GM19324 (cell line): Measurements from ENCODE around the gene GREM2.

Source experiments
- ATAC-seq: cut with Tn5 transposase; IDR thresholded peaks from one replicate; pipeline ENCODE4 v1.9.1; 2021; ENCODE audit warnings: mild to moderate bottlenecking, moderate library complexity; ENCODE audit not compliant: unreplicated experiment, low FRiP score

GREM2 gene

DNA sequence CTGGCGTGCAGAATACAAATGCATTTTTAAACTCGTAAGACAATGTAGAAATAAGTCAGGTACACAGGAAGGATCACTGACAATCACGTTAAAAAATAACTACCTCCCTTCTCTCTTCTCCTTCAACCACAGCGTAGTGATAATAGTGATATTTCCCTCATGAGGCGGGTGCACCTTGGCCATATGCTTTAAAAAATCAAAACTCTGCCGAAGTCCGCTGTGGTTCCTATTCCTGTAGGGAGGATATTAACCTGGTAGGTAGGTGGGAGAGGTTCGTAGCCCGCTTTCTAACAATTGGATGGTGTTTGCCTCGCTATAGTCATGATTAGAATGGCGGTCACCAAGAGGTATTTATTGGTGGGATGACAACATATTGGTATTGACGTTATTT is 732 bp downstream of the GREM2 start:
- no peak for ATAC-seq

DNA sequence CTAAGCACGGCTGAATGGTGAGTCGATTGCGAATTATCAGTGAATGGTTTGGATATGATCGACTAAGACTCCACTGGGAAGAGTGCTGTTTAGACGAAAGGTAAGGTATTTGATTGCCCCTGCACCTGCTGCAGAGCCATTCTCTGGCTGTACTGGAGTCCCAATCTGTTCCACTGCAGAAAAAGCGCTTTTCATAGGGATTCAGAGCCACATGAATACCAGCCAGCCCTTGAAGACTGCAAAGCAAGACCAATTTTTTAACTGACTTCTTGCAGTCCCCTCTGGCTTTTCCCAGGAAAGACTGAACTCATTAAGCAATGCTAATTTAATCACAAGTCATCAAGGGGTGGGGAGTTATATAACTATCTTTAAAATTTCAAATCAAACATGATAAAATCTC is 1.3 kb downstream of the GREM2 start:
- no peak for ATAC-seq

DNA sequence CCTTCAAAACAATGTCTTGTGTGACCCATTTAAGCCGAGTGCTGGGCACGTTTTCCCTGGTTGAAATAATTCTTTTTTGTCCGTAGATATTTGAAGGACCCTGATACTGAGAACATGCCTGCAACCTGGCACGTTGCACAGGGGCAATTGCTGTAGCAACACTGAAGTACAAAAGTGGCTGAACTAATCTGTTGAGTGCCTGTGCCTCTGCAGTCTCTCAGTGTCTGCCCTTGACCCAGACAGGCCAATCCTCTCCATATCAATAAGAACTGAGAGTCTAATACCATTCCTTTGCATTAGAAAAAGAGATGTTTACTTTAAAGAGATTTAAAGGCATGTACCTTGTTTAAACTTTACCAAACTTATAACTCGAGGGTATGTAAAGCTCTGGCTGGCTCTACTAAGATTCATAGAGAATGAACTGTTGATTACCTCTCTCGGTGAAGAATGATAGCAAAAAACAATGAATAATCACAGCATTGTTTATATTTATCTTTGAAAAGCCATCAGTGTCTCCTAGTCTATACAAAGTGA is 2.4 kb downstream of the GREM2 start:
- no peak for ATAC-seq

DNA sequence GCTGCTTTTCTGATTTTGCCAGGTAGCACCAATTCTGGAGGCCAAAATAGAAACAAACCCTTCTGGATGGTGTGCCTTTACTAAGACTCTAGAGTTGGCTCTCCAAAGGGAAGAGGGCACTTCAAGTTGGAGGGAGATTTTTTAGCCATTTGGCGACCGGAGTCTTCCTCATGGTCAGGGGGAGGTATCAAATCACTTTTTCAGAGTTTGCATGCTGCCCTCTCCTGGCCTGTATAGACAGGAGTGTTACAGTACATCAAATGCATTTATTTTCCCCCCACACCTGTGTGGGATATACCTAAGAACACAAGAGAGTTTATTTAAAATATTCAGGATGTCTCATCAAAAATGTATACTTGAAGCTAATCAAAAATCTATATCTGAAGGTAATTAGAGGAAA is 3.2 kb downstream of the GREM2 start:
- ATAC-seq: no peak

DNA sequence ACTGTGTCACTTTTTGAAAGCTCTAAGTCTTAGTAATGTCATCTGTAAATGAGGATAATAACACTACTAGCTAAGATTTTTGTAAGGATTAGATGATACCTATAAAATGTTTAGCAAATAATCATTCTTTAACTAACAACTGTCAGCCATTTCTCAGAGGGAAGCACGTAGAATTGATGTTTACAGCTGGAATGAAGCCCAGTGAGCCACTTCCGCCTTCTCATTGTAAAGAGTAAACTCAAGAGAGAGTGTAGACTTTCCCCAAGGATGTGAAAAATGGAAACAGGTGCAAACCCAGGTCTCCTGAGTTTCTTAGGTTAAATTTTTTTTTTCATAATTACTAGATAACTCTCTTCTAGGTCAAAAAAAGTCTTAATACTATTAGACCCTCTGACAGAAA is 4.9 kb downstream of the GREM2 start:
- ATAC-seq: no peak

DNA sequence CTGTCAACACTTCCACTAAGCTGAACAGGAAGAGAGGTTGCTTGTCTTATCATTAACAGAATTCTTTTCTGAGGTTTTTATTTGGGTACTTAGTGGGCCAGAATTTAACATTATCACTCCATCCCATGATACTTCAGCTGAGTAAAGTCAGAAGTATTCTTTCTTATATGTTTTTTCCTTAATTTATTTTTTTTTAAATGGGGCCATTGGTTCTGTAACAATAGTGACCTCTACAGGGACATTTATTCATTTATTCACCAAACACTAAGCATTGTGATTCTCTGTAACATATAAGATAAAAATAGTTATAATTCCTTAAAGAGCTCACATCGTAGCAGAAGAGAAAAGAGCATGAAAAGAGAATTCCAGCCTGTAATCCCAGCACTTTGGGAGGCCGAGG is 9.8 kb downstream of the GREM2 start:
- ATAC-seq: no peak

DNA sequence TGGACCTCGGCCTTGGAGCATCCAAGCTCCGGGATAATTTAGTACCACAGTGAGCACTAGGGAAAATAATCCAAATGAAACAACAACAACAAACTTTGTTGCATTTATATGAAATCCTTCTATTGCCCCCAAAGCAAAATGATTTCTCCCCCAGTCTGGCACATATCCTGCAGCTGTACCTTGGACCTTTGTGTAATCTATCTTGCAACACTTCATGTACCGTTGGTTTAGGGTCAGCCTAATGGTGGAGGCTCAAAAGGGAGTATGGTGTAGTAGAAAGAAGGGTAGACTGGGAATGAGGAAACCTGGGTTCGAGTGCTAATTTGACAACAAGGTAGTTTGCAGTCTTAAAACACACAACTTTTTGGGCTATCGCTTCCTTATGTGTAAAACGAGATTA is 12.1 kb downstream of the GREM2 start:
- no peak for ATAC-seq

DNA sequence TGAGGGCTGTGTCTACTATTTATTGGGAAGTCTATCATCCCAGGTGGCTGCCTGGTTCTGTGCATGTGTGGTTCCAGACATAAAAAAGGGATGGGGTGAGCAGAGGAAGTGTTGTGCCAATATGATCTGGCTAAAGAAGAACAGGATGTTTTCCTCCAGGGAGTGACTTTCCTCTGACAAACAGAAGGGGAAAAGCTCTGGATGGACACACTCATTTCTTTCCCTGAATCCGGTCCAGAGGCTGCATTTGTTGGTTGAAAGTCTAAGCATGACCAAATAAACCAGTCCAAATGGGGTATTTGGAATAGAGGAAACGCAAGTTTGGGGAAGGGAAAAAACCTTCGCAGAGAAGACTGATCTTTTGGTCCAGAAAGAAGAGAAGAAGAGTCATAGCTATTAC is 12.7 kb downstream of the GREM2 start:
- ATAC-seq: no peak

DNA sequence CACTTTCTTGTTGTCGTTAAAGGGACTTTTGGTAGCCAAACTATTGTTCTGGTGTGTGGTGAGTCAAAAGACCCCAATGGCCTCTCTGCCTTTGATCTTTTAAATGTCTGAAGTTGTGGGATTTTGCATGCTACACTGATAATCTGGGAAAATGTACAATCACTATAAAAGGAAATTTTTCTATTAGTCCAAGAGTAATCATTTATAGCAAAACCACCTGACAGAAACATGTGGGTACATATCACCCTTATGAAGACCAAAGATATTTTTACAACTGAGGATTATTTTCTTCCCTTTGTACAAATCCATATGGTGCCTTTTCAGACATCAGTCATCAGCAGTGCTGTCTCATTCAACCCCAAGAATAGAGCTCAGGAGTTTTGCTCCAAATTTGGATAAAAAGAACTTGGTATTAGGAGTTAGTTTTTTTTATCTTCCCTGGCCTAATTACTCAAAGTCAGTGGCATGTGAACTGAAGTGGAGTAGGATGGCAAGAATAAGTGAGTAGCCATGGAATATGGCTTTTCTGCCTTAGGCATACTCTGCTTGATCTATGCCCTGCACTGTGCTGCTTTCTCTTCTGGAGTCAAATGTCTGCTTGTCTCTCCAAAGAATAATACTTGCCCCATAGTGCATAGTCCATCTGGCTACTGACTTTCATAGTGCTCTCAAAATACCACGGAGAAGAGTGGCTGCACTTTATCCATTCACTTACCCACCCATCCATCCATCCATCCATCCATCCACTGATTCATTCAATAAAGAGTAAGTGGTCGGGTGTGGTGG is 13.5 kb downstream of the GREM2 start:
- ATAC-seq: no peak

DNA sequence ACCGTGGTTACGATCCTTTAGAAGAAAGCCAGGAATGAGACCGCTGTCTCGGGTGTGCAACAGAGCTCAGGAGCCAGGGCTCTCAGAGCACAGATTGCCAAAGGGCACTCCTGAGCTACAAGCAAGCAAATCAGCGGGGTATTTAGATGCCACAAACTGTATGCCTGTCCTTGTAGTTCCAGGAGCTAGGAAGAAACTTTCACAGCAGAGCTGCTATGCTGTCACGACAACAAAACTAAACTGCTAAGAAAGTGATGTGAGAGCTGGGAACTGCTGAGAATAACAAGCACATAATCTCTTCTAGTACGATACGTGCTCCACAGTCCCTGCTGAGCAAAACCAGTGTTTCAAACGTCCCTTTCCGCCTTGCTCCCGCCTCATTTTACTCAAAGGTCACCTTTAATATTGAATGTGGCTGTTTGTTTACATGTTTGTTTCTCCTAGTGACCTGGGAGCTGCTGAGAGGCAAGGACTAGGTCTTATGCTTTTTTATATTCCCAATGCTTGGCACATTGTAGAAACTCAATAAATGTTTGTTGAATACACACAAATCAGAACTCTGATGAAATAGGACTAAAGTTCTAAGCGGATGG is 14.7 kb downstream of the GREM2 start:
- ATAC-seq: no peak

DNA sequence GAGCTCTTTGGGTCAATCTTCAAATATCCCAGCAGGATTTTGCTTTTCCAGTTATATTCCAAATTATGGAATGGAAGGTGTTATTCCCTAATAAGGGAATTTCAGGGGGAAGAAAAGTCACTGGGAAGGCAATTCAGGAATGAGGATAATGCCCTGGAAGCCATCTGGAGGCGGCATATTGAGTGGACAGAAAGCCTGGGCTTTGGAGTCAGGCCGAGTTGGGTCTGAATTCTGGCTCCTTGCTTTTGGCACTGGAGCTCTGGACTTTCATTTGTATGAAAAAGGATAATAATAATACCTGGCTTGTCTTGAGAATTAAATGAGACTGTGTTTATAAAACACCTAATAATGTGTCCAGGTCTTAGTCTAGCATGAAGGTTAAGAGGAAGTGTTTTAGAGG is 16.5 kb downstream of the GREM2 start:
- no peak for ATAC-seq

DNA sequence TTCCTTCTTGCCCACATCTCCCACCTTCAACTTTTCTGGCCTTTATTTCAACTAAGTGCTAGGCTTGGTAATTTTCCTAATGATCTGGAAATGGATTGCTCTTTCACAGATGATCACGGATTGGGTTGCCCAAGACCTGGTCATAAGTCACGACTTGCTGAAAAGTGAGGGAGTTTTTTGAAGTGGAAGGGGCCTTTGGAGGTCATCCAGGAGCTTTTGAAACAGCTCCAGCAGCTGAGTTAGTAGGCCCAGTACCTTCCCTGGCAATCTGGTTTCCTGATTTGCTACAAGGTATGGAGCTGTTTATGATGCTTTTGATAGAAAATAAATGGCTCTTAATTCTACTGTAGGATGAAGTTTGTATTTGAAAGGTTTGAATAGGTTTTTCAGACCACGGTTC is 20.4 kb downstream of the GREM2 start:
- ATAC-seq: no peak

DNA sequence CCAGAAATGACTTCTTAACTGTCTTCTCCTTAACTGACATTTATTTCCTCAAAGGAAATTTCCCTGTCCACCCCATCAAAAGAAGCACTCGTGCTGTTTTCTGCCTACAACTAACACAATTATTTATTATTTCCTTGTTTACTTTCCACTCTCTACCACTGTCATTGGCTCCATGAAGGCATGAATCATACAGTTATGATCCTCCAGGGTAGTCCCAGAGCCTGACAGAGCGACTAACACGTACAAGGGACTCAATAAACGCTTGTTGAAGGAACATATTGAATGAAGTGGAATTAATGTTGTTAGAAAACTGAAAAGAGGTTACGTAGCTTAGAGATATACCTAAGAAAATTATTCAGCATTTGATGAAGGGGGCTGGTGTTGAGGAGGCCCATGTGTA is 20.9 kb downstream of the GREM2 start:
- ATAC-seq: no peak

DNA sequence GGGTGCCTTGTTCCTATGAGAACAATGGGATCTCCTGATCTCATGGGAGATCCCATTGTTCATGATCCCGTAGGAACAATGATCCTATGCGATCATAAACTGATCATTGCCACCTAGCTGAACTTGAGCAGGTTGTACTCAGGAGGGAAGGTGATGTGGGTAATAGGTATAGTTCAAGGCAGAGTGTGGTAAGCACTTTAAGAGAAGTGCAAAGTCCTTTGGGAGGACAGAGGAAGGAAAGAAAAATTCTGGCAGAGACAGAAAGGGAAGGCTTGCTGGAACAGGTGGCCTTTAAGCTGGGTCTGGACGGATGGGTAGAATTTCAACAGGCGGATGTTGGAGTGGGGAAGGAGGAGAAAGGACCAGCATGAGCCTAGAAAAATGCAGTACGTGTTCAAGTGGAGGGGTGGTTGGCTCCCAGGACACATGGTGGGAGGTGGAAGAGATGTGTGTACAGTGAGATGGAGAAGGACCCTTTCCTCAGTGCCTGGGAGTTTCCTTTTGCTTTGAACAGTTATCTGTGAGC is 22.3 kb downstream of the GREM2 start:
- no peak for ATAC-seq

DNA sequence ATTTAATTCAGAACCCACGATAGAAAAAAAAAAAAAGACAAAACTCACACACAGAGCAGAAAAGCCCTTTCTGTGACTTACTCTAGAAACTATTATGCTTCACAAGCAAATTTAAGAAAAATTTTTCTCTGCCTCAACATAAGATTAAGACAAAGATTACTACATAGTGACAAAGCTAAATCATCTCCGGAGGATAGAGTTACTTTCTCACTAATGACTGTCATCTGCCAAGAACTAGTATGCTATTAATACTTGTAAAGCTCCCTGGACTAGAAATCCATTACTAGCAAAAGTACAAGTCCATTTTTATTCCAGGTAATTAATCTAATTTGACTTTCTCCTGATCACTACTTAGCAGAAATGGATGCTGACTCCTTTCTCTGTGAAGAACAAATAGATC is 25.9 kb downstream of the GREM2 start:
- ATAC-seq: no peak

DNA sequence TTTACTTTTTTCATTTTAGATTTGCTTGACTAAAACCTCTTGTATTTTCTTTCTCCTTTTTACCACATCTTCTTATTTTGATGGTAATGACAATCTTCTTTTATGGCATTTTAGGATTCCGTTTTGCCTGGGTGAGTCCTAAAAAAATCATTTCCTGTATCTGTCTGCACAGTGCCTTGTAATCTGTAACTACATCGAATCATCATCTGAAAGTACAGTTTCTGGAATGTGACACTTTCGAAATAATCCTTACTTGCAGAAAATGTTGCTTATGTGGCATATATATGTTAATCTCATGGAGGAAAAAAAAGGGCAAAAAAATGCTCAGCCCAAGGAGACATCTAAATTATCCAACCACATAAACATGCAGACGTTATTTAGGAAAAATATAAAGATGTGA is 29.0 kb downstream of the GREM2 start:
- no peak for ATAC-seq

DNA sequence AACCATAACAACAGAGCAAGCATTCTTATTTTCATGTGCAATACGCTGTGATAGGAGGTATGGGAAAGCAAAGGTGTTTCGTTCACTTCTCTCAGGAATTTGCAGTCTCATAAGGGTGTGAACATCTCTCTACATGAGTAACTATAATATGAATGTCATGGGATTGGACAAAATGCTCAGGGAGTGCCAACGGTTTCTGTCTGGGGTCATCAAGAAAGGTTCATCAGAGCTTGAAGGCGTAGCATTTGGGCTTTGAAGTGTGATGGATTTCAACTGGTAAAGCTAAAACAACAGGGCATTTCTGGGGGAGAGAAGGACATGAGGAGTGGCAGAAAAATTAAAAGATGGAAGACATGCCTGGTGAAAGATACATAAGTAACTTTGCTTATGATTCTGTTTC is 32.4 kb downstream of the GREM2 start:
- ATAC-seq: no peak

DNA sequence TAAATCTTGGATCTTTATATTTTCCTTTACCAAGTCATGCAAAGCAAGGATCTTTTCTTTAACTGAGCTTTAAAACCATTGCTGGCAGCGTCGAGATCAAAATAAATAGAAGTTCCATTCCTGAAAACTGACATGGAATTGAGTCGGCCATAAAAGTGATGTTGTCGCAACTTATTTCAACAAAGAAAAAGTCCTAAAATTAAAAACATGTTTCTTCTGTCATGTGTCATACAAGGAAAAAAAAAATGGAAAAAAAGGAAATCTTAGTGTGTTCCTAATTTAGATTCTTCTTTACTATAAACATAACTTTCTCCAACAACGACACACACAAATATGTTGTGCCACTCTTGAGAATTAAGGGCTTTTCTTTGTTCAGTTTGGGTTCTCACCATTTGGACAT is 34.9 kb downstream of the GREM2 start:
- ATAC-seq: no peak

DNA sequence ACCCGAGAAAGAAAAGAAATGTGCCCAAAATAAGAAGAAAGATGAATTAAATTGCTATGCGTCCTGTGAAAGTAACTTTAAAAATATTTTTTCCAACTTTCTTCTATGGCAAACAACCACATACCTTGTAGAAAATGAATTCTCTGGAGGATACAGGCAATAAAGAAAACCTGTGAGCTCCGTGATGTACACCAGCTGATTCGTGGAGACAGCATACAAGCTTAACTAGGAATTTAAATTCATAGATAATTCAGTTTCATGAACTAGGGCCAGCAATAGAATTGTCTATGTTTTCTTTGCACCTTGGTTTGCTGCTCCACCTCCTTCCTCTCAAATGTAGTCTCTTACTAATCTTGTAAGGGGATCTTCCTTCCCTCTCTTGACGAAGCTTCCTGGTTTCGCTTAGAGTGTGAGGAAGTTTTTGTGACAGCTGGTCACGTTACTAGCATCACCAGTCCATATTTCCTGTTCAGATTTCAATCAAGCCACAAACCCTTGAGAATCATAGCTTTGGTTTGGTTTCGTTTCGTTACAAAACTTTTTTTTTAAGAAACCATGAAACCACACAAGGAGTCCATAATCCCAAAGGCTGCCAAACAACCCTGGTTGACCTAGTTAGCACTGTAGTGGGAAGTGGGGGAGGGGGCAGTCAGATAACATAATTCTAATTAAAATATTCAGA is 35.8 kb downstream of the GREM2 start:
- ATAC-seq: no peak

DNA sequence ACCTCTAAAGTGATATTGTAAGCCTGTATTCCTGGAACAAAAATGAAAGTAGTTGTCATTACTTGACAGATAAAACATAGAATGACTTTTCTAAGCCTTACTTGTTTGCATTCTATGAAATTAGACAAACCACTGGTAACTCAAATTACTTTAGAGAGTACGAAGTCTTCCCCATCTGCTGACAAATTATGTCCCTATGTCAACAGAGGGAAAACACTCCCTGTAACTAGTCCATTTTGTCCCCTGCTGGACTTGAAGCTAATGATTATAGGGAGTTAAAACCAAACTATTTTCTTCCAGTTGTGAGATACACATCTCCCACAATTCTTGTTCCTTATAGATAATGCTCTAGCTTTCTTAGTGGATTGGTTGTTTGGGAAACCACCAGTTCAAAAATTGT is 39.6 kb downstream of the GREM2 start:
- no peak for ATAC-seq

DNA sequence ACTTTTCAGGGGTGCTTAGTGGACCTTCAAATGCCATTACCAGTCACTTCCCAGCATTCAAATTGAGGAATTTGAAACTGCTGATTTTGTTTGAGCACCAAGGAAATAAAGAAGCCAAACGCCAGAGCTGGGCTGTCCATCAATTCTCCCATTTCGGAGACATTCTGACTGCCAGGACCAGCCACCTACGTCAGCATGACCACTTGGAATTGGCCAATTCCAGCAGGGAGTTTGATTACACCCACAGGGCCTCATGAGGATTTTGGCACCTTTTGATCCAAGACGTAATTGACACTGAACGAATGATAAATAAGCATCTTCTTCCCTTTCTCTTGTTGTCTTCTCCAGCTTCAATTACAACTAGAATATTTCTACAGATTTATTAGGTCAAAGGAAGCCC is 40.2 kb downstream of the GREM2 start:
- no peak for ATAC-seq

DNA sequence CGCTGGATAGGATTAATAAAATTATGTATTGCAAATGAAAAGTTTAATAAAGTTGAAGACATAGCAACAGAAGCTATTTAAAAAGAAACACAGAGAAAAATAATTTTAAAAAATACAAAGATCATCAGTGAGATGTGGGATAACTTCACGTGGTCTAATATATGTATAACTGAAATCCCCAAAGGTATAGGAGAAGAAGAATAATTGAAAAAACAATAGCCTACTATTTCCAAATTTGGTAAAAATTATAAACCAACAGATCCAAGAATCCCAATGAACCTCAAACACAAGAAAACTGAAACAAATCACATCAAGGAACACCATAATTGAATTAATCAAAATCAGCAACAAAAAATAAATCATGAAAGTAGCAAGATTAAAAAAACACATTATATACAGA is 44.9 kb downstream of the GREM2 start:
- ATAC-seq: no peak
